OCI-LY3 (cell line): Measurements from ENCODE around the gene VPS13D.

Experiments
- H2AFZ ChIP-seq: fragments of 200-600, 300-600 bp; shearing (Covaris generic); 2 replicates; pipeline ENCODE4 v1.6.0; 2014; ENCODE audit warnings: antibody characterized with exemption, low read depth, low read length
- H3K27ac ChIP-seq: fragments of 200-600, 300-600 bp; sonication (generic); 2 replicates; pipeline ENCODE4 v1.5.1; 2014; ENCODE audit warnings: mild to moderate bottlenecking, low read length, moderate library complexity, mixed read lengths
- H3K27me3 ChIP-seq: fragments of 200-600, 300-600 bp; sonication (generic); 2 replicates; pipeline ENCODE4 v1.6.1; 2014; ENCODE audit warnings: low read depth, low read length, mixed read lengths
- H3K36me3 ChIP-seq: fragments of 200-600, 300-600 bp; sonication (generic); replicated peaks from 2 replicates; pipeline ENCODE3; 2014; ENCODE audit warnings: low read depth, low read length, mixed read lengths
- H3K4me1 ChIP-seq: fragments of 300-600, 200-600 bp; sonication (generic); 2 replicates; pipeline ENCODE4 v1.6.1; 2014; ENCODE audit warnings: low read length, mixed read lengths
- H3K4me2 ChIP-seq: fragments of 200-600, 300-600 bp; sonication (generic); 2 replicates; pipeline ENCODE4 v1.6.1; 2014; ENCODE audit warnings: low read length, mixed read lengths
- H3K4me3 ChIP-seq: fragments of 300-600, 200-600 bp; sonication (generic); 2 replicates; pipeline ENCODE4 v1.5.1; 2014; ENCODE audit warnings: antibody characterized with exemption, mild to moderate bottlenecking, low read length, moderate library complexity
- H3K79me2 ChIP-seq: fragments of 300-600, 200-600 bp; shearing (Covaris generic); 2 replicates; pipeline ENCODE4 v1.6.1; 2014; ENCODE audit warnings: mild to moderate bottlenecking, low read length, mixed read lengths
- H3K9ac ChIP-seq: fragments of 300-600, 200-600 bp; shearing (Covaris generic); 2 replicates; pipeline ENCODE4 v1.6.0; 2014; ENCODE audit warnings: mild to moderate bottlenecking, low read length, moderate library complexity
- H3K9me3 ChIP-seq: fragments of 200-600, 300-600 bp; shearing (Covaris generic); 2 replicates; pipeline ENCODE4 v1.6.1; 2014; ENCODE audit warnings: low read length, mixed read lengths; ENCODE audit not compliant: insufficient read depth
- H4K20me1 ChIP-seq: fragments of 200-600, 300-600 bp; sonication (generic); 2 replicates; pipeline ENCODE4 v1.6.1; 2016; ENCODE audit warnings: low read length, mixed read lengths; ENCODE audit not compliant: insufficient read depth
- EZH2phosphoT487 ChIP-seq: fragments of 200-600 bp; shearing (Covaris generic); IDR thresholded peaks from 2 replicates; pipeline ENCODE4 v1.6.1; 2018; ENCODE audit warnings: antibody characterized with exemption, mixed run types, low read depth
- TF ChIP-seq, protein P1 (sequence below): fragments of 200-600, 300-600 bp; sonication (generic); IDR thresholded peaks from 2 replicates; pipeline ENCODE4 v1.5.1; 2014; ENCODE audit warnings: antibody characterized with exemption, low read length, low read depth

VPS13D gene

DNA sequence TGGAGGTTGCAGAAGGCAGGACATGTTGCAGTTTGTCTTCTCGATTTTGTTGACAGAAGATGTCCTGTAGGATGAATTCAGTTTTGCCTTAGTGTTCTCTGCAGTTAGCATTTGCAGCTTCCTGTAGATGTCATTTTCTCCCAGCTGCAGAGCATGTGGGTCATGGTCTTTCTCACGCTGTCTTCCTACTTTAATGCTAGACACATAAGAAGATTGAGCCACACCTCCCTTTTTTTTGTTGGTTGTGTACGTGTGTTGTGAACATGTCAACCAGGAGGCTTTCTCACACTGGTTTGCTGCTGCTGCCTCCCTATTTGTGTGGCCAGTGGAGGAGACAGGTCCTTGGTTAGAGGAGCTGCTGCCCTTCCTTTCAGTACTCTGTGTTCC lies 110.7 kb downstream of the VPS13D start:
- no peaks in the 10 kb centered on the region for H3K27me3 ChIP-seq
- no peak overlapping the region for H3K27ac ChIP-seq
- H4K20me1 ChIP-seq, result no peaks in the 10 kb centered on the region
- no peak overlapping the region for H2AFZ ChIP-seq
- H3K4me3 ChIP-seq, result no peak overlapping the region
- no peak for TF ChIP-seq EZH2phosphoT487
- TF ChIP-seq, protein P1, sequence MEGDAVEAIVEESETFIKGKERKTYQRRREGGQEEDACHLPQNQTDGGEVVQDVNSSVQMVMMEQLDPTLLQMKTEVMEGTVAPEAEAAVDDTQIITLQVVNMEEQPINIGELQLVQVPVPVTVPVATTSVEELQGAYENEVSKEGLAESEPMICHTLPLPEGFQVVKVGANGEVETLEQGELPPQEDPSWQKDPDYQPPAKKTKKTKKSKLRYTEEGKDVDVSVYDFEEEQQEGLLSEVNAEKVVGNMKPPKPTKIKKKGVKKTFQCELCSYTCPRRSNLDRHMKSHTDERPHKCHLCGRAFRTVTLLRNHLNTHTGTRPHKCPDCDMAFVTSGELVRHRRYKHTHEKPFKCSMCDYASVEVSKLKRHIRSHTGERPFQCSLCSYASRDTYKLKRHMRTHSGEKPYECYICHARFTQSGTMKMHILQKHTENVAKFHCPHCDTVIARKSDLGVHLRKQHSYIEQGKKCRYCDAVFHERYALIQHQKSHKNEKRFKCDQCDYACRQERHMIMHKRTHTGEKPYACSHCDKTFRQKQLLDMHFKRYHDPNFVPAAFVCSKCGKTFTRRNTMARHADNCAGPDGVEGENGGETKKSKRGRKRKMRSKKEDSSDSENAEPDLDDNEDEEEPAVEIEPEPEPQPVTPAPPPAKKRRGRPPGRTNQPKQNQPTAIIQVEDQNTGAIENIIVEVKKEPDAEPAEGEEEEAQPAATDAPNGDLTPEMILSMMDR, result no peak
- H3K4me2 ChIP-seq, result no peak overlapping the region
- H3K9me3 ChIP-seq, result no peaks in the 10 kb centered on the region
- H3K9ac ChIP-seq, result no peak overlapping the region
- H3K79me2 ChIP-seq, result no peaks in the 10 kb centered on the region
- peaks cover under 1% of the 10 kb centered on the region for H3K36me3 ChIP-seq
- peaks cover 29% of the 10 kb centered on the region for H3K4me1 ChIP-seq

- Histone ChIP-seq H3K27me3 (no peaks in the 10 kb centered on the region), H3K9ac (no peak overlapping the region), H3K4me2 (no peak overlapping the region), H3K9me3 (no peaks in the 10 kb centered on the region), H4K20me1 (no peaks in the 10 kb centered on the region), H2AFZ (no peak overlapping the region), H3K79me2 (no peaks in the 10 kb centered on the region), H3K4me3 (no peak overlapping the region), H3K36me3 (peaks cover 11% of the 10 kb centered on the region), H3K4me1 (peaks cover 36% of the 10 kb centered on the region), H3K27ac (no peak overlapping the region)
- no peak for TF ChIP-seq EZH2phosphoT487
- TF ChIP-seq, protein P1, result no peak
Measured at GRCh38 chr1:12341667-12342066, 111.8 kb downstream of the VPS13D start.

GRCh38 chr1:12342401-12343003 lies 112.7 kb downstream of the VPS13D start:
- no peaks in the 10 kb centered on the region for H3K79me2 ChIP-seq
- H3K9me3 ChIP-seq, result no peaks in the 10 kb centered on the region
- no peak overlapping the region for H3K27ac ChIP-seq
- no peak overlapping the region for H3K4me3 ChIP-seq
- H3K27me3 ChIP-seq, result no peaks in the 10 kb centered on the region
- TF ChIP-seq EZH2phosphoT487, result no peak
- TF ChIP-seq, protein P1, result no peak
- H3K9ac ChIP-seq, result no peak overlapping the region
- H2AFZ ChIP-seq, result no peak overlapping the region
- H3K4me2 ChIP-seq, result no peak overlapping the region
- peaks cover 36% of the 10 kb centered on the region for H3K4me1 ChIP-seq
- peaks cover 11% of the 10 kb centered on the region for H3K36me3 ChIP-seq
- no peaks in the 10 kb centered on the region for H4K20me1 ChIP-seq

GRCh38 chr1:12343823-12344487 lies 114.1 kb downstream of the VPS13D start:
- Histone ChIP-seq H3K27me3 (no peaks in the 10 kb centered on the region), H3K79me2 (no peaks in the 10 kb centered on the region), H3K4me3 (peak overlapping the region; percentile 47), H3K27ac (peak overlapping the region; percentile 60), H3K9ac (no peak overlapping the region), H3K36me3 (peaks cover 14% of the 10 kb centered on the region), H3K4me1 (peaks cover 36% of the 10 kb centered on the region), H4K20me1 (no peaks in the 10 kb centered on the region), H3K4me2 (peak overlapping the region; percentile 77), H2AFZ (no peak overlapping the region), H3K9me3 (no peaks in the 10 kb centered on the region)
- TF ChIP-seq, protein P1, result no peak
- no peak for TF ChIP-seq EZH2phosphoT487
